ENCODE measurements around the gene FANCD2.

Gene FANCD2

GRCh38 chr3:10026084-10026890 lies at the start of gene FANCD2:
FANCD2 (plus strand) TSS chr3:10026437; CDS start chr3:10028658, 2,221 bp downstream.
- H3K27ac ChIP-seq (ENCODE audit: low read length): peak within 1 kb of the TSS; percentile 78
- H4K20me1 ChIP-seq (ENCODE audit: insufficient read depth, low read length): no peaks in the 10 kb centered on the region
- peak within 1 kb of the TSS; percentile 96 for H3K4me3 ChIP-seq (ENCODE audit: low read length)
- peak within 1 kb of the TSS; percentile 90 for H3K9ac ChIP-seq (ENCODE audit: low read length)
- DNase-seq: peak; percentile 91
- H3K79me2 ChIP-seq (ENCODE audit: low read length): peaks cover 61% of the 10 kb centered on the region
- H3K27me3 ChIP-seq (replicated peaks; ENCODE audit: insufficient read depth, low read length): no peaks in the 10 kb centered on the region
- TF ChIP-seq CTCF (IDR thresholded peaks at IDR 0.05; ENCODE audit: low read length): no peak
- TF ChIP-seq EZH2 (optimal IDR thresholded peaks at IDR 0.05; ENCODE audit: low read depth, low read length): no peak
- TF ChIP-seq EZH2phosphoT487 (IDR thresholded peaks at IDR 0.05; ENCODE audit: low read length): no peak
- H2AFZ ChIP-seq (ENCODE audit: low read length): peak within 1 kb of the TSS; percentile 97
- H3K4me1 ChIP-seq (ENCODE audit: low read length): peaks cover 6% of the 10 kb centered on the region; the same call in 1 of the 2 replicates
- H3K36me3 ChIP-seq (replicated peaks; ENCODE audit: insufficient read depth, low read length): no peaks in the 10 kb centered on the region
- H3K9me2 ChIP-seq (replicated peaks; ENCODE audit: insufficient read depth, low read length): no peaks in the 10 kb centered on the region
- peak within 1 kb of the TSS; percentile 77 for H3K4me2 ChIP-seq (ENCODE audit: low read depth, low read length)
- H3K9me3 ChIP-seq (replicated peaks; ENCODE audit: insufficient read depth, low read length): no peaks in the 10 kb centered on the region
- H3F3A ChIP-seq (ENCODE audit: insufficient read depth, low read length): peaks cover 6% of the 10 kb centered on the region; the same call in 1 of the 2 replicates

GRCh38 chr3:9976721-9977709 lies 49.2 kb upstream of the FANCD2 start:
- Histone ChIP-seq H3F3A (ENCODE audit: insufficient read depth, low read length) (no peaks in the 10 kb centered on the region), H3K4me3 (ENCODE audit: low read length) (no peak overlapping the region), H3K9me2 (replicated peaks; ENCODE audit: insufficient read depth, low read length) (no peaks in the 10 kb centered on the region), H2AFZ (ENCODE audit: low read length) (no peak overlapping the region), H4K20me1 (ENCODE audit: insufficient read depth, low read length) (no peaks in the 10 kb centered on the region), H3K27ac (ENCODE audit: low read length) (no peak overlapping the region), H3K4me1 (ENCODE audit: low read length) (no peaks in the 10 kb centered on the region), H3K79me2 (ENCODE audit: low read length) (peaks cover 11% of the 10 kb centered on the region), H3K9ac (ENCODE audit: low read length) (no peak overlapping the region), H3K4me2 (ENCODE audit: low read depth, low read length) (no peak overlapping the region), H3K36me3 (replicated peaks; ENCODE audit: insufficient read depth, low read length) (no peaks in the 10 kb centered on the region; the same call in 1 of the 2 replicates), H3K27me3 (replicated peaks; ENCODE audit: insufficient read depth, low read length) (no peaks in the 10 kb centered on the region), H3K9me3 (replicated peaks; ENCODE audit: insufficient read depth, low read length) (no peaks in the 10 kb centered on the region)
- TF ChIP-seq CTCF (IDR thresholded peaks at IDR 0.05; ENCODE audit: low read length) (no peak), EZH2phosphoT487 (IDR thresholded peaks at IDR 0.05; ENCODE audit: low read length) (no peak), EZH2 (optimal IDR thresholded peaks at IDR 0.05; ENCODE audit: low read depth, low read length) (no peak)
- DNase-seq: no peak

GRCh38 chr3:9978710-9979305 lies 47.4 kb upstream of the FANCD2 start:
- Histone ChIP-seq H3K9me2 (replicated peaks; ENCODE audit: insufficient read depth, low read length) (no peaks in the 10 kb centered on the region), H3K9me3 (replicated peaks; ENCODE audit: insufficient read depth, low read length) (no peaks in the 10 kb centered on the region), H3K27ac (ENCODE audit: low read length) (no peak overlapping the region), H3K79me2 (ENCODE audit: low read length) (peaks cover 25% of the 10 kb centered on the region), H4K20me1 (ENCODE audit: insufficient read depth, low read length) (no peaks in the 10 kb centered on the region), H3K36me3 (replicated peaks; ENCODE audit: insufficient read depth, low read length) (no peaks in the 10 kb centered on the region; the same call in 1 of the 2 replicates), H3F3A (ENCODE audit: insufficient read depth, low read length) (no peaks in the 10 kb centered on the region), H3K4me3 (ENCODE audit: low read length) (no peak overlapping the region), H2AFZ (ENCODE audit: low read length) (no peak overlapping the region), H3K4me2 (ENCODE audit: low read depth, low read length) (no peak overlapping the region), H3K9ac (ENCODE audit: low read length) (no peak overlapping the region), H3K27me3 (replicated peaks; ENCODE audit: insufficient read depth, low read length) (no peaks in the 10 kb centered on the region), H3K4me1 (ENCODE audit: low read length) (no peaks in the 10 kb centered on the region)
- TF ChIP-seq EZH2 (optimal IDR thresholded peaks at IDR 0.05; ENCODE audit: low read depth, low read length) (no peak), CTCF (IDR thresholded peaks at IDR 0.05; ENCODE audit: low read length) (no peak), EZH2phosphoT487 (IDR thresholded peaks at IDR 0.05; ENCODE audit: low read length) (no peak)
- DNase-seq: no peak

All from MM.1S (cell line).